Ishikawa (cell line): Measurements from ENCODE around the gene APLP1.

Experiments used
- CEBPB ChIP-seq: IDR thresholded peaks from 2 replicates; pipeline ENCODE4 v1.6.1; 2012
- EGR1 ChIP-seq: IDR thresholded peaks from 2 replicates; pipeline ENCODE4 v1.6.1; 2012
- EP300 ChIP-seq: IDR thresholded peaks from 2 replicates; pipeline ENCODE4 v1.6.1; 2012; ENCODE audit warnings: borderline replicate concordance
- FOXM1 ChIP-seq: IDR thresholded peaks from 2 replicates; pipeline ENCODE4 v1.6.1; 2012; ENCODE audit warnings: low read depth, borderline replicate concordance
- MAX ChIP-seq: IDR thresholded peaks from 2 replicates; pipeline ENCODE4 v1.6.1; 2012
- NFIC ChIP-seq: IDR thresholded peaks from 2 replicates; pipeline ENCODE4 v1.6.1; 2012
- RAD21 ChIP-seq: IDR thresholded peaks from 2 replicates; pipeline ENCODE4 v1.6.1; 2012; ENCODE audit warnings: low read depth
- REST ChIP-seq: IDR thresholded peaks from 2 replicates; pipeline ENCODE4 v1.6.1; 2012; ENCODE audit warnings: low read depth, mild to moderate bottlenecking
- TAF1 ChIP-seq: IDR thresholded peaks from 2 replicates; pipeline ENCODE4 v1.6.1; 2012; ENCODE audit warnings: low read depth, mild to moderate bottlenecking
- TEAD4 ChIP-seq: IDR thresholded peaks from 2 replicates; pipeline ENCODE4 v1.6.1; 2012
- YY1 ChIP-seq: IDR thresholded peaks from 2 replicates; pipeline ENCODE4 v1.6.1; 2012; ENCODE audit warnings: low read depth
- ZBTB7A ChIP-seq: IDR thresholded peaks from 2 replicates; pipeline ENCODE4 v1.6.1; 2012; ENCODE audit warnings: low read depth

GRCh38 chr19:35895911-35896642, 27.7 kb downstream of the APLP1 start:
- TF ChIP-seq EP300 (no peak), REST (no peak), YY1 (no peak), RAD21 (no peak), FOXM1 (no peak), TAF1 (no peak), MAX (no peak), NFIC (no peak), CEBPB (no peak), EGR1 (no peak), ZBTB7A (no peak), TEAD4 (no peak)
